Nephron (organoid): ENCODE results near the gene D2HGDH.

Experiments
- H3K27ac Mint-ChIP-seq, 3 experiments: 2 replicates each; pipeline ENCODE4 v1.8.0; 2020; ENCODE audit warnings: mixed read lengths in 3 of 3, mild to moderate bottlenecking in 2 of 3, moderate library complexity in 1 of 3
- H3K27me3 Mint-ChIP-seq: 2 replicates; pipeline ENCODE4 v1.8.0; 2021; ENCODE audit warnings: low read depth, mild to moderate bottlenecking, moderate library complexity, mixed read lengths
- H3K36me3 Mint-ChIP-seq: 2 replicates; pipeline ENCODE4 v1.8.0; 2020; ENCODE audit warnings: low read depth, mixed read lengths
- H3K4me1 Mint-ChIP-seq: 2 replicates; pipeline ENCODE4 v1.8.0; 2020; ENCODE audit warnings: mixed read lengths
- H3K4me3 Mint-ChIP-seq, 3 experiments: 2 replicates each; pipeline ENCODE4 v1.8.0; 2020; ENCODE audit warnings: mild to moderate bottlenecking in 3 of 3, mixed read lengths in 3 of 3, moderate library complexity in 2 of 3
- H3K9me3 Mint-ChIP-seq: 2 replicates; pipeline ENCODE4 v1.8.0; 2020; ENCODE audit warnings: mixed read lengths
- TF ChIP-seq, protein P1 (sequence below), 3 experiments: fragments of 200-600 bp; sonication (generic); IDR thresholded peaks; one replicate each; pipeline ENCODE4 v1.5.0; 2021; ENCODE audit warnings: antibody characterized with exemption in 3 of 3; ENCODE audit not compliant: unreplicated experiment in 3 of 3

Gene D2HGDH

DNA sequence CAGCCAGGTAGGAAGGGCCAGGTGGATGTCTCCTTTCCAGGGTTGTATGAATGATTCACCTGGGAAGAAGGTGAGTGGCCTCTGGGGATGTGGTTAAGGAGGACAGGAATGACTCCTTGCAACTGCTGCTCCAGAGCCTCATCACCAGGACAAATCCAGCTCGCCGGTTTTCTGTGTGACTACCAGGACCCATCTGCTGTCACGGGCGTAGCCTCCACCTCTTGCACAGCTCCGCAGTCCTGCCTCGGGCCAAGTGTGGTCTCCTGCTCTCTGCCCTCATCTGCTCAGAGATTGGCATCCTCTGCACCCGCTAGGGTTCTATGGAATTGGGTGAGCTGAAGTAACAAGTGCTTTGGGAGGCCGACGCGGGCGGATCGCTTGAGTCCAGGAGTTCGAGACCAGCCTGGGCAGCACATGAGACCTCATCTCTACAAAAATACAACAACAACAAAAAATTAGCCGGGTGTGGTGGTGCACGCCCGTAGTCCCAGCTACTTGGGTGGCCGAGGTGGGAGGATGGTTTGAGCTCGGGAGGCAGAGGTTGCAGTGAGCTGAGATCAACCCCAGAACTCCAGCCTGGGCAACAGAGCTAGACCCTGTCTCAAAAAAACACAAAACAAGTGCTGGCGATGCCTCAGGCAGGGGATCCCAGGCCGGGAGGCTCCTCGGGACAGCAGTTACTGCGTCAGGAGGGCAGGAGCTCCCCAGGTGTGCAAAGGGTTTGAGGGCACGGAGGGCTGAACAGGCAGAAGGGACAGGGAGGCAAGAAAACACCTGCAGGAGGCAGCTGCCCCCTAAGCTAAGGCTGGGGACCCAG lies 831 bp upstream of the D2HGDH start:
- no peak overlapping the region for H3K27ac Mint-ChIP-seq
- no peaks in the 10 kb centered on the region for H3K9me3 Mint-ChIP-seq
- peak overlapping the region; percentile 74 to 78 (median 75) for H3K4me3 Mint-ChIP-seq
- H3K4me1 Mint-ChIP-seq, result peaks cover 7% of the 10 kb centered on the region
- peaks cover 5% of the 10 kb centered on the region for H3K36me3 Mint-ChIP-seq
- TF ChIP-seq, protein P1, sequence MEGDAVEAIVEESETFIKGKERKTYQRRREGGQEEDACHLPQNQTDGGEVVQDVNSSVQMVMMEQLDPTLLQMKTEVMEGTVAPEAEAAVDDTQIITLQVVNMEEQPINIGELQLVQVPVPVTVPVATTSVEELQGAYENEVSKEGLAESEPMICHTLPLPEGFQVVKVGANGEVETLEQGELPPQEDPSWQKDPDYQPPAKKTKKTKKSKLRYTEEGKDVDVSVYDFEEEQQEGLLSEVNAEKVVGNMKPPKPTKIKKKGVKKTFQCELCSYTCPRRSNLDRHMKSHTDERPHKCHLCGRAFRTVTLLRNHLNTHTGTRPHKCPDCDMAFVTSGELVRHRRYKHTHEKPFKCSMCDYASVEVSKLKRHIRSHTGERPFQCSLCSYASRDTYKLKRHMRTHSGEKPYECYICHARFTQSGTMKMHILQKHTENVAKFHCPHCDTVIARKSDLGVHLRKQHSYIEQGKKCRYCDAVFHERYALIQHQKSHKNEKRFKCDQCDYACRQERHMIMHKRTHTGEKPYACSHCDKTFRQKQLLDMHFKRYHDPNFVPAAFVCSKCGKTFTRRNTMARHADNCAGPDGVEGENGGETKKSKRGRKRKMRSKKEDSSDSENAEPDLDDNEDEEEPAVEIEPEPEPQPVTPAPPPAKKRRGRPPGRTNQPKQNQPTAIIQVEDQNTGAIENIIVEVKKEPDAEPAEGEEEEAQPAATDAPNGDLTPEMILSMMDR (IDR thresholded peaks at IDR 0.05; ENCODE audit: unreplicated experiment in 3 of 3), result no peak
- H3K27me3 Mint-ChIP-seq, result peaks cover 4% of the 10 kb centered on the region

DNA sequence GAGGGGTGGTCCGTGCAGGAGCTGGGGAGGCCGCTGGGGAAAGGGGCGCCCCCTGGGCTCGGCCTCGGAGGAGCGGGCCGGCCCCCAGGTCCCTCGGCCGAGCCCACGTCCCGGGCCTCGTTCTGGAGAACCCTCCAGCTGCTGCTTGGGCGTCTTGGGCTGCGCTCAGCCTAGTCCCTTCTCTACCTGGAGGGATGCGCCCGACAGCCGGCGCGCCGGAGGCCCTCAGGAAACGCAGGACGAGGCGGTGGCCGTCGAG lies 293 bp upstream of the D2HGDH start:
- H3K27me3 Mint-ChIP-seq, result peaks cover 4% of the 10 kb centered on the region
- no peak overlapping the region for H3K27ac Mint-ChIP-seq
- TF ChIP-seq, protein P1 (IDR thresholded peaks at IDR 0.05; ENCODE audit: unreplicated experiment in 3 of 3), result no peak
- peaks cover 5% of the 10 kb centered on the region for H3K36me3 Mint-ChIP-seq
- H3K9me3 Mint-ChIP-seq, result no peaks in the 10 kb centered on the region
- peaks cover 7% of the 10 kb centered on the region for H3K4me1 Mint-ChIP-seq
- peak overlapping the region in 1 of 3 experiments; percentile 75 for H3K4me3 Mint-ChIP-seq

DNA sequence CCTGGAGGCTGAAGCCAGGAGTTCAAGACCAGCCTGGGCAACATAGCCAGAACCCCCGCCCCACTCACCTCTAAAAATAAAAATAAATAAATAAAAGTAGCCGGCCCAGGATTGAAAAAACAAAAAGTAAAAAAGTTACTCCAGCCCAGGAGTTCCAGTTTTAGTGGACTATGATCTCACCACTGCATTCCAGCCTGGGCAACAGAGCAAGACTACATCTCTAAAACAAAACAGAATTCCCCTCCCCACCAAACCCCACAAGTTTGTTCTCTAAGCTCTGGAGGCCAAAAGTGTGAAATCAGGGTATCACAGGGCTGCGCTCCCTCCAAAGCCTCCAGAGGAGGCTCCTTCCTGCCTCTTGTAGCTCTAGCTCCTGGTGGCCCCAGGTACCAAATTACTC lies 1.7 kb downstream of the D2HGDH start:
- H3K4me3 Mint-ChIP-seq, result peak overlapping the region; percentile 81 to 88 (median 84)
- H3K27me3 Mint-ChIP-seq, result no peaks in the 10 kb centered on the region
- peak overlapping the region in 2 of 3 experiments; percentile 47 to 74 for H3K27ac Mint-ChIP-seq
- TF ChIP-seq, protein P1 (IDR thresholded peaks at IDR 0.05; ENCODE audit: unreplicated experiment in 3 of 3), result no peak
- H3K4me1 Mint-ChIP-seq, result peaks cover 7% of the 10 kb centered on the region
- H3K9me3 Mint-ChIP-seq, result no peaks in the 10 kb centered on the region
- H3K36me3 Mint-ChIP-seq, result peaks cover 5% of the 10 kb centered on the region

DNA sequence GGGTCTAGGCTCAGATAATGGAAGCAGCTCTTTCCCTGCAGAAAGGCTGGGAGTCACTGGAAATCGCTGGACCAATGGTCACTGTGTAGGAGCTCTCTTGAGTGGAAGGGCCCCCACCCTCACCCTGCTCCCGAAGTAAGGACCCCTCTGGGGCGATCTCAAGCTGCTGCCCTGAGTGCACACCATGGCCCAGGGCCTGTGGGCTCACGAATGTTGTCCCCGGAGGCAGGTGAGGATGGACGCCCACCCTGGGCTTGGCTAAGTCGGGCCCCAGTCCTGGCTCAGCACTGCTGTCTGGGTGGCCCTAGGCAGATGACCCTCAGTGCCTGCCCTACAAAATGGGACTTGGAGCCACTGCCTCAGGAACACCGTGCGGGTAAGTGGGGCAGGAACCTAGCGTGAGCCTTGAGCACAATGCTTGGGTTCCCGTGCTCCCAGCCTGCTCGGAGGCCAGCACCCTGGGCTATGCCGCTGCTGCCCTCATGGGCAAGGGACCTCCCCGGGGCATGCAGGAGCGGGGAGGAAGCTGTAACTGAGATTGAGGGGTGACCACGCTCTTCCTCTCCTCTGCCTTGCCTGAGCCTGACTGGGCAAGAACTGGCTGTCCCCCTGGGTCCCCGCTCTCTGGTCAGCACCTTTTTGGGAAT lies 3.7 kb downstream of the D2HGDH start:
- TF ChIP-seq, protein P1 (IDR thresholded peaks at IDR 0.05; ENCODE audit: unreplicated experiment in 3 of 3), result no peak
- H3K27ac Mint-ChIP-seq, result peak overlapping the region in 1 of 3 experiments; percentile 65
- H3K4me1 Mint-ChIP-seq, result no peaks in the 10 kb centered on the region
- H3K4me3 Mint-ChIP-seq, result peak overlapping the region; percentile 81 to 84 (median 81)
- peaks cover 5% of the 10 kb centered on the region for H3K36me3 Mint-ChIP-seq
- no peaks in the 10 kb centered on the region for H3K9me3 Mint-ChIP-seq
- no peaks in the 10 kb centered on the region for H3K27me3 Mint-ChIP-seq

DNA sequence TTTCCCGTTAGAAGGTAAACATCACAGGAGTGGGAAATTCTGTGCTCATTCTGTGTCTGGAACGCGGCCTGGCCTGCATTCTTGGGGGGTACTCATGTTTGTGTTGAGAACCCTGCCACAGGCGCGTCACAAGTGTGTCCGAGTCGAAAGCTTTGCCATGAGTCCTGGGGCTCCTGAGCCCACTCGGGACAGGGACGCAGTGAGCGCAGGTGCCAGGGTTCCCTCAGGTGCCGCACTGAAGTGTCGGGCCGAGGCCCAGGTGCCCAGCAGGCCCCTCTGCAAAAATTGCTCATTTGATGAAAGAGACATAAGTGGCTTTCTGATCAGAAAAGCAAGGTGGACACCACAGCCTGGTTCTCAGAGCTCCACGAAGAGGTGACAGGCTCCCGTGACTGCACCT lies 4.7 kb downstream of the D2HGDH start:
- Mint-ChIP-seq H3K36me3 (peaks cover 5% of the 10 kb centered on the region), H3K4me3 (no peak overlapping the region), H3K9me3 (no peaks in the 10 kb centered on the region), H3K27me3 (no peaks in the 10 kb centered on the region), H3K4me1 (no peaks in the 10 kb centered on the region), H3K27ac (no peak overlapping the region)
- TF ChIP-seq, protein P1 (IDR thresholded peaks at IDR 0.05; ENCODE audit: unreplicated experiment in 3 of 3), result no peak

DNA sequence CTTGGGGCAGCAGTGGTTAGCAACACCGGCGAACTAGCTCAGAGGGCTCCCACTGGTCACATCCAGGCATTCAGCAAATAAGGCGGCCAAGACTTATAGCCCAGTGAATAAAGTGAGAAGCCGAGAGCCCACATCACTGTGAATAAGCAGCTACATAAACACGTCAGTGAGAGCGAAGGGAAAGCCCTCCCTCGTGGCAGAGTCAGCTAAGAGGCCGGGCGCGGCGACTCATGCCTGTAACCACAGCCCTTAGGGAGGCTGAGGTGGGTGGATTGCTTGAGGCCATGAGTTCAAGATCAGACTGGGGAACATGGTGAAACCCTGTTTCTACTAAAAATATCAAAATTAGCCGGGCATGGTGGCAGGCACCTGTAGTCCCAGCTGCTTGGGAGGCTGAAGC lies 5.2 kb downstream of the D2HGDH start:
- Mint-ChIP-seq H3K9me3 (no peaks in the 10 kb centered on the region), H3K36me3 (peaks cover 8% of the 10 kb centered on the region), H3K27me3 (no peaks in the 10 kb centered on the region), H3K27ac (no peak overlapping the region), H3K4me1 (no peaks in the 10 kb centered on the region), H3K4me3 (no peak overlapping the region)
- TF ChIP-seq, protein P1 (IDR thresholded peaks at IDR 0.05; ENCODE audit: unreplicated experiment in 3 of 3), result no peak
